B cell (primary cell): Measurements from ENCODE around the gene RBM17.

Source experiments
- EZH2 ChIP-seq: IDR thresholded peaks from 2 replicates; pipeline ENCODE4 v1.6.1; 2012; ENCODE audit warnings: borderline replicate concordance, low read depth, mild to moderate bottlenecking, moderate library complexity, low read length; ENCODE audit not compliant: insufficient read depth, poor library complexity, severe bottlenecking
- TF ChIP-seq, protein P1 (sequence below): fragments of 200-600 bp; IDR thresholded peaks from one replicate; pipeline ENCODE4 v1.8.0; 2022; ENCODE audit warnings: antibody characterized with exemption, mild to moderate bottlenecking

DNA sequence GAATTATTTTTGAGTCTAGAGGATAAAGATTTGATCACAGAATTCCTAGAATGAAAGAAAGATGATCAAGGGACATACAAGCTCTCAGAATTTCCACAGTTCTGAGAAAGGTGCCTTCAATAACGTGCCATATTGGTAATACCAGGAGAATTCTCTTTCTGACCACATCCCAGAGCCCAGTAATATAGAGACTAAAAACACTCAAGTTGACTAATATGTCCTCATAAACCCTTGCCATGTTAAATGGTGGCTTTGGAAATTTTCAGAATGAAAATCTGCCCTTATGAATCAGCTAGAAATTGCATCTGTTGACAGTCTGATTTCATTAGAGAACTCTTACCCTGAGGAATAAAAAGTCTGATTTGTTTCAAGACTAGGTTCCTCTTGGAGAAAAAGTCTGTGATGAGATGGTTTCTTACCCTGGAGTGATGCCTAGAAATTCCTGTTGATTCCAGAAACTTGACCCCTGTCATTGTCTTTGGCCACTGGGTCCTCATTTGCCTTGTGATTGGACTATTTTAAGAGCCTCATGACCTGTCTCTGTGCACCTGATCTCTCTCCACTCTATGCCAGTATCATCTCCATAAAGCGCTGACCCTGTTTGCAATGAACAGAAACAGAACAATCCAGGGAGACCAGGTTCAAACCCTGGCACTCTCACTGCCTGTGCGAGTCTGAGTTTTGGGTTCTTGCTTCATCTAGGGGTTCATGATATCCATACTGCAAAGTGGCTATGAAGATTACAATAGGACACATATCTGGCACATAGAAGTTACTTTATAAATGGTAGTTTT, 30.0 kb upstream of the RBM17 start:
- no peak for TF ChIP-seq EZH2
- TF ChIP-seq, protein P1, sequence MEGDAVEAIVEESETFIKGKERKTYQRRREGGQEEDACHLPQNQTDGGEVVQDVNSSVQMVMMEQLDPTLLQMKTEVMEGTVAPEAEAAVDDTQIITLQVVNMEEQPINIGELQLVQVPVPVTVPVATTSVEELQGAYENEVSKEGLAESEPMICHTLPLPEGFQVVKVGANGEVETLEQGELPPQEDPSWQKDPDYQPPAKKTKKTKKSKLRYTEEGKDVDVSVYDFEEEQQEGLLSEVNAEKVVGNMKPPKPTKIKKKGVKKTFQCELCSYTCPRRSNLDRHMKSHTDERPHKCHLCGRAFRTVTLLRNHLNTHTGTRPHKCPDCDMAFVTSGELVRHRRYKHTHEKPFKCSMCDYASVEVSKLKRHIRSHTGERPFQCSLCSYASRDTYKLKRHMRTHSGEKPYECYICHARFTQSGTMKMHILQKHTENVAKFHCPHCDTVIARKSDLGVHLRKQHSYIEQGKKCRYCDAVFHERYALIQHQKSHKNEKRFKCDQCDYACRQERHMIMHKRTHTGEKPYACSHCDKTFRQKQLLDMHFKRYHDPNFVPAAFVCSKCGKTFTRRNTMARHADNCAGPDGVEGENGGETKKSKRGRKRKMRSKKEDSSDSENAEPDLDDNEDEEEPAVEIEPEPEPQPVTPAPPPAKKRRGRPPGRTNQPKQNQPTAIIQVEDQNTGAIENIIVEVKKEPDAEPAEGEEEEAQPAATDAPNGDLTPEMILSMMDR, result no peak
